ENCODE measurements around the gene DGKB.

DGKB gene

GRCh38 chr7:14687241-14687640 lies 215.3 kb downstream of the DGKB start:
- no peak for DNase-seq (ENCODE audit: low spot score)

GRCh38 chr7:14685167-14685566 lies 217.4 kb downstream of the DGKB start:
- no peak for DNase-seq (ENCODE audit: low spot score)

- DNase-seq (ENCODE audit: low spot score) = no peak
Observed at GRCh38 chr7:14682910-14683465, 219.6 kb downstream of the DGKB start.

GRCh38 chr7:14676896-14677295 lies 225.7 kb downstream of the DGKB start:
- no peak for DNase-seq (ENCODE audit: low spot score)

- DNase-seq (ENCODE audit: low spot score) = no peak
Observed at GRCh38 chr7:14673202-14673601, 229.3 kb downstream of the DGKB start.

- DNase-seq (ENCODE audit: low spot score) = no peak
Observed at GRCh38 chr7:14666913-14667312, 235.6 kb downstream of the DGKB start.

GRCh38 chr7:14666304-14666703 lies 236.2 kb downstream of the DGKB start:
- DNase-seq (ENCODE audit: low spot score) = no peak

GRCh38 chr7:14639801-14640200 lies 262.8 kb downstream of the DGKB start:
- no peak for DNase-seq (ENCODE audit: low spot score)

GRCh38 chr7:14639329-14639728 lies 263.2 kb downstream of the DGKB start:
- DNase-seq (ENCODE audit: low spot score) = no peak

- DNase-seq (ENCODE audit: low spot score) = no peak
Observed at GRCh38 chr7:14637968-14638367, 264.6 kb downstream of the DGKB start.

- no peak for DNase-seq (ENCODE audit: low spot score)
Observed at GRCh38 chr7:14635955-14636354, 266.6 kb downstream of the DGKB start.

GRCh38 chr7:14630048-14630447 lies 272.5 kb downstream of the DGKB start:
- no peak for DNase-seq (ENCODE audit: low spot score)

- DNase-seq (ENCODE audit: low spot score) = no peak
Observed at GRCh38 chr7:14628516-14628915, 274.0 kb downstream of the DGKB start.

GRCh38 chr7:14626076-14626475 lies 276.5 kb downstream of the DGKB start:
- DNase-seq (ENCODE audit: low spot score) = no peak

- DNase-seq (ENCODE audit: low spot score) = no peak
Observed at GRCh38 chr7:14622559-14622958, 280.0 kb downstream of the DGKB start.

- DNase-seq (ENCODE audit: low spot score) = no peak
Observed at GRCh38 chr7:14606101-14606500, 296.4 kb downstream of the DGKB start.

- DNase-seq (ENCODE audit: low spot score) = no peak
Observed at GRCh38 chr7:14604606-14605005, 297.9 kb downstream of the DGKB start.

GRCh38 chr7:14602851-14603250 lies 299.7 kb downstream of the DGKB start:
- DNase-seq (ENCODE audit: low spot score) = no peak

GRCh38 chr7:14600766-14601367 lies 301.7 kb downstream of the DGKB start:
- DNase-seq (ENCODE audit: low spot score) = no peak

GRCh38 chr7:14598978-14599377 lies 303.6 kb downstream of the DGKB start:
- no peak for DNase-seq (ENCODE audit: low spot score)

- DNase-seq (ENCODE audit: low spot score) = no peak
Observed at GRCh38 chr7:14596421-14596820, 306.1 kb downstream of the DGKB start.

GRCh38 chr7:14590206-14590605 lies 312.3 kb downstream of the DGKB start:
- DNase-seq (ENCODE audit: low spot score) = no peak

- DNase-seq (ENCODE audit: low spot score) = no peak
Observed at GRCh38 chr7:14585232-14585631, 317.3 kb downstream of the DGKB start.

GRCh38 chr7:14583518-14583917 lies 319.0 kb downstream of the DGKB start:
- DNase-seq (ENCODE audit: low spot score) = no peak

All from kidney capillary endothelial cell (primary cell).